Gastroesophageal sphincter (tissue), 3 donors: ENCODE results near the gene SESN3.

Experiments
- POLR2A ChIP-seq, 2 donors: fragments of 450-650 bp; IDR thresholded peaks; one replicate each; pipeline ENCODE4 v1.6.1; 2017; ENCODE audit warnings: antibody characterized with exemption in 2 of 2, mild to moderate bottlenecking in 2 of 2, moderate library complexity in 1 of 2
- POLR2AphosphoS5 ChIP-seq: sonication (generic); formaldehyde crosslinking; IDR thresholded peaks from one replicate; pipeline ENCODE4 v1.6.1; 2017; ENCODE audit warnings: antibody characterized with exemption
- TF ChIP-seq, protein P1 (sequence below), 4 experiments: fragments of 200-600 bp in 2 of 4; fragments of 450-650 bp in 2 of 4; sonication (generic) in 1 of 4; IDR thresholded peaks; one replicate each; pipeline ENCODE4 v1.5.1; 2017 to 2019; ENCODE audit warnings: antibody characterized with exemption in 4 of 4, mild to moderate bottlenecking in 2 of 4, moderate library complexity in 2 of 4

- TF ChIP-seq, protein P1, sequence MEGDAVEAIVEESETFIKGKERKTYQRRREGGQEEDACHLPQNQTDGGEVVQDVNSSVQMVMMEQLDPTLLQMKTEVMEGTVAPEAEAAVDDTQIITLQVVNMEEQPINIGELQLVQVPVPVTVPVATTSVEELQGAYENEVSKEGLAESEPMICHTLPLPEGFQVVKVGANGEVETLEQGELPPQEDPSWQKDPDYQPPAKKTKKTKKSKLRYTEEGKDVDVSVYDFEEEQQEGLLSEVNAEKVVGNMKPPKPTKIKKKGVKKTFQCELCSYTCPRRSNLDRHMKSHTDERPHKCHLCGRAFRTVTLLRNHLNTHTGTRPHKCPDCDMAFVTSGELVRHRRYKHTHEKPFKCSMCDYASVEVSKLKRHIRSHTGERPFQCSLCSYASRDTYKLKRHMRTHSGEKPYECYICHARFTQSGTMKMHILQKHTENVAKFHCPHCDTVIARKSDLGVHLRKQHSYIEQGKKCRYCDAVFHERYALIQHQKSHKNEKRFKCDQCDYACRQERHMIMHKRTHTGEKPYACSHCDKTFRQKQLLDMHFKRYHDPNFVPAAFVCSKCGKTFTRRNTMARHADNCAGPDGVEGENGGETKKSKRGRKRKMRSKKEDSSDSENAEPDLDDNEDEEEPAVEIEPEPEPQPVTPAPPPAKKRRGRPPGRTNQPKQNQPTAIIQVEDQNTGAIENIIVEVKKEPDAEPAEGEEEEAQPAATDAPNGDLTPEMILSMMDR (IDR thresholded peaks at IDR 0.05) = no peak
- TF ChIP-seq POLR2AphosphoS5 = no peak
- TF ChIP-seq POLR2A (IDR thresholded peaks at IDR 0.05) = no peak
Observed at GRCh38 chr11:95269036-95269819, 38.2 kb upstream of the SESN3 start.
